Caco-2 (cell line): Measurements from ENCODE around the gene AANAT. TPM values are rescaled to one million over a fixed set of nuclear protein-coding genes. Genes with fewer than 3 reads are reported as not detected.

Experiments used
- BruUV-seq: library from RNA; stranded (reverse); fragments of 400-500 nt; replicated peaks from 2 replicates; lab custom pipeline; 2021; lab: Mats Ljungman, UMichigan
- CTCF ChIA-PET: fragments of 300-600 bp; sonication (Branson Sonifier 250); formaldehyde crosslinking; loops from one replicate; lab custom pipeline; 2022; ENCODE audit warnings: antibody characterized with exemption; lab: Charles Lee
- POLR2A ChIA-PET: fragments of 300-600 bp; sonication (Branson Sonifier 250); formaldehyde crosslinking; loops from one replicate; lab custom pipeline; 2022; ENCODE audit warnings: antibody characterized with exemption; lab: Charles Lee
- DNase-seq, 2 experiments: peaks; one replicate each; pipeline versions ENCODE4 v3.0.0 to v3.0.0-alpha.2; 2020 to 2022
- H3K27me3 ChIP-seq: replicated peaks from 2 replicates; pipeline ENCODE4 v1.6.0; 2011; ENCODE audit warnings: low read length; ENCODE audit not compliant: control insufficient read depth, insufficient read depth
- H3K36me3 ChIP-seq: 2 replicates; pipeline ENCODE4 v1.5.1; 2011; ENCODE audit warnings: low read length; ENCODE audit not compliant: control insufficient read depth, insufficient read depth
- H3K4me1 ChIP-seq: fragments of 250-450 bp; sonication (Bioruptor Pico); 2 replicates; pipeline ENCODE4 v1.5.1; 2020; ENCODE audit warnings: mild to moderate bottlenecking
- H3K4me3 ChIP-seq: 2 replicates; pipeline ENCODE4 v1.5.1; 2011; ENCODE audit warnings: low read depth, mild to moderate bottlenecking, control low read depth, low read length
- H3K9me3 ChIP-seq: fragments of 250-450 bp; sonication (Bioruptor Pico); 2 replicates; pipeline ENCODE4 v1.5.1; 2020; ENCODE audit warnings: mild to moderate bottlenecking, moderate library complexity
- H3K27ac Mint-ChIP-seq: one replicate; pipeline ENCODE4 v1.8.0; 2022; ENCODE audit warnings: mixed read lengths; ENCODE audit not compliant: unreplicated experiment
- H3K27me3 Mint-ChIP-seq: one replicate; pipeline ENCODE4 v1.8.0; 2022; ENCODE audit warnings: mixed read lengths; ENCODE audit not compliant: insufficient read depth, unreplicated experiment
- H3K36me3 Mint-ChIP-seq: one replicate; pipeline ENCODE4 v1.8.0; 2022; ENCODE audit warnings: mild to moderate bottlenecking, mixed read lengths; ENCODE audit not compliant: insufficient read depth, unreplicated experiment
- H3K4me1 Mint-ChIP-seq: one replicate; pipeline ENCODE4 v1.8.0; 2022; ENCODE audit warnings: low read depth, mixed read lengths; ENCODE audit not compliant: unreplicated experiment
- H3K4me3 Mint-ChIP-seq: one replicate; pipeline ENCODE4 v1.8.0; 2022; ENCODE audit warnings: mild to moderate bottlenecking, moderate library complexity, mixed read lengths; ENCODE audit not compliant: unreplicated experiment
- H3K9me3 Mint-ChIP-seq: one replicate; pipeline ENCODE4 v1.8.0; 2022; ENCODE audit warnings: mixed read lengths; ENCODE audit not compliant: unreplicated experiment
- CTCF ChIP-seq, 2 experiments: fragments of 200-600 bp in 1 of 2; IDR thresholded peaks; 1 replicate in 1 of 2; 2 replicates in 1 of 2; pipeline versions ENCODE4 v1.5.1 to v1.8.0; 2011 to 2022; ENCODE audit warnings: antibody characterized with exemption in 1 of 2, control low read depth in 1 of 2, inconsistent platforms in 1 of 2, low read depth in 1 of 2, low read length in 1 of 2, mild to moderate bottlenecking in 1 of 2, moderate library complexity in 1 of 2; ENCODE audit not compliant: insufficient read depth in 1 of 2, severe bottlenecking in 1 of 2, unreplicated experiment in 1 of 2
- intact Hi-C: fragments of 100-400 bp; cut with micrococcal nuclease; formaldehyde crosslinking; loops from one replicate; pipeline ENCODE4 v1.10.0; 2022; ENCODE audit not compliant: unreplicated experiment
- total RNA-seq: library from RNA; stranded (reverse); gene quantifications from 2 replicates; pipeline ENCODE4 v1.2.3, GENCODE V29; 2022

AANAT gene
- total RNA-seq, 1 experiment from 2014 or later: not detected

- no peak for DNase-seq
- Histone ChIP-seq H3K27me3 (no peaks in the 10 kb centered on the region), H3K36me3 (no peaks in the 10 kb centered on the region), H3K4me1 (peaks cover 9% of the 10 kb centered on the region; the same call in 1 of the 2 replicates), H3K4me3 (no peak overlapping the region), H3K9me3 (no peaks in the 10 kb centered on the region)
- peaks cover 17% of the 10 kb centered on the region for H3K36me3 Mint-ChIP-seq
- intact Hi-C loops: no loop called here
- no peak for TF ChIP-seq CTCF (IDR thresholded peaks at IDR 0.05; ENCODE audit: insufficient read depth in 1 of 2, low read depth in 1 of 2, low read length in 1 of 2, severe bottlenecking in 1 of 2, unreplicated experiment in 1 of 2)
- H3K4me3 Mint-ChIP-seq: no peak overlapping the region
- H3K4me1 Mint-ChIP-seq: peaks cover 2% of the 10 kb centered on the region
- H3K9me3 Mint-ChIP-seq: no peaks in the 10 kb centered on the region
- BruUV-seq: no TSS peak
- H3K27ac Mint-ChIP-seq: no peak overlapping the region
- no peaks in the 10 kb centered on the region for H3K27me3 Mint-ChIP-seq
- CTCF ChIA-PET: no interaction called here
- POLR2A ChIA-PET: no interaction called here
Measured at GRCh38 chr17:76469991-76470739, 2.8 kb downstream of the AANAT start.

- Histone ChIP-seq H3K36me3 (no peaks in the 10 kb centered on the region), H3K4me1 (peaks cover 6% of the 10 kb centered on the region; the same call in 1 of the 2 replicates), H3K9me3 (no peaks in the 10 kb centered on the region), H3K27me3 (no peaks in the 10 kb centered on the region), H3K4me3 (no peak overlapping the region)
- Mint-ChIP-seq H3K4me3 (no peak overlapping the region), H3K4me1 (peaks cover 5% of the 10 kb centered on the region), H3K36me3 (peaks cover 23% of the 10 kb centered on the region), H3K27ac (no peak overlapping the region), H3K27me3 (no peaks in the 10 kb centered on the region), H3K9me3 (no peaks in the 10 kb centered on the region)
- POLR2A ChIA-PET: no interaction called here
- BruUV-seq: no TSS peak
- intact Hi-C loops: no loop called here
- no peak for DNase-seq
- TF ChIP-seq CTCF (IDR thresholded peaks at IDR 0.05; ENCODE audit: insufficient read depth in 1 of 2, low read depth in 1 of 2, low read length in 1 of 2, severe bottlenecking in 1 of 2, unreplicated experiment in 1 of 2): no peak
- CTCF ChIA-PET: interaction anchor here (0.5 to 0.6 kb wide), 2 partner anchors 19 to 165 kb away, joined by 3 read pairs; no protein-coding TSS in a partner anchor
Measured at GRCh38 chr17:76471498-76472257, 4.3 kb downstream of the AANAT start.

GRCh38 chr17:76472258-76472645, 4.8 kb downstream of the AANAT start:
- intact Hi-C loops: no loop called here
- Mint-ChIP-seq H3K4me3 (no peak overlapping the region), H3K4me1 (peaks cover 5% of the 10 kb centered on the region), H3K27me3 (no peaks in the 10 kb centered on the region), H3K9me3 (no peaks in the 10 kb centered on the region), H3K27ac (no peak overlapping the region), H3K36me3 (peaks cover 23% of the 10 kb centered on the region)
- DNase-seq: no peak
- ChIA-PET CTCF (interaction anchor here (0.5 kb wide), 1 partner anchor 166 kb away, joined by 3 read pairs; no protein-coding TSS in a partner anchor), POLR2A (no interaction called here)
- peaks cover 6% of the 10 kb centered on the region; the same call in 1 of the 2 replicates for H3K4me1 ChIP-seq
- H3K36me3 ChIP-seq: no peaks in the 10 kb centered on the region
- no TSS peak for BruUV-seq
- TF ChIP-seq CTCF (IDR thresholded peaks at IDR 0.05; ENCODE audit: insufficient read depth in 1 of 2, low read depth in 1 of 2, low read length in 1 of 2, severe bottlenecking in 1 of 2, unreplicated experiment in 1 of 2): no peak
- no peak overlapping the region for H3K4me3 ChIP-seq
- no peaks in the 10 kb centered on the region for H3K27me3 ChIP-seq
- H3K9me3 ChIP-seq: no peaks in the 10 kb centered on the region
